Astrocyte of the cerebellum (primary cell): ENCODE results near the gene WNT2.

ENCODE experiments used
- DNase-seq: peaks from one replicate; pipeline ENCODE4 v3.0.0-alpha.2; 2011; ENCODE audit warnings: low read depth
- H3K4me3 ChIP-seq: 2 replicates; pipeline ENCODE4 v1.5.1; 2011; ENCODE audit warnings: mild to moderate bottlenecking, low read depth, low read length, moderate library complexity
- CTCF ChIP-seq: IDR thresholded peaks from 2 replicates; pipeline ENCODE4 v1.5.1; 2012; ENCODE audit warnings: low read length, low read depth, moderate library complexity, mild to moderate bottlenecking; ENCODE audit errors: missing control alignments
- in situ Hi-C: cut with HindIII; loops from 2 replicates; pipeline ENCODE4 v1.10.0; 2017; ENCODE audit warnings: low sequenced_read_pairs

Gene WNT2

GRCh38 chr7:117237646-117238045 lies 85.2 kb downstream of the WNT2 start:
- in situ Hi-C loops = no loop called here
- TF ChIP-seq CTCF = no peak
- no peak for DNase-seq
- H3K4me3 ChIP-seq = no peak overlapping the region

DNA sequence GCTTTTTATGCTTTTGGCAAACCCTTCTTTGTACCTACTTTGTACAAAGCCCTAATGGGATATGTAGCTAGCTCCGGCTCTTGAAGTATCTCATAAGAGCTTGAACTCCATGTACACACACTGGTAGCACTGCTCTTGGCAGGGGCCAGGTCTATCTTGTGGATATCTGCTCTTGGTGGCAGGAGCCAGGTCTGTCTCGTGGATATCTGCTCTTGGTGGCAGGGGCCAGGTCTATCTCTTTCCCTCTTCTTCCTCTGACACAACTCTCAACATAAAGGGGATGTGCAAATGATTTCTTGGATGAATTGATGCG lies 91.9 kb downstream of the WNT2 start:
- H3K4me3 ChIP-seq = no peak overlapping the region
- in situ Hi-C loops = no loop called here
- DNase-seq = no peak
- TF ChIP-seq CTCF = no peak

- DNase-seq = peak; percentile 84
- H3K4me3 ChIP-seq = no peak overlapping the region
- in situ Hi-C loops = no loop called here
- TF ChIP-seq CTCF = no peak
Observed at GRCh38 chr7:117230276-117231046, 92.4 kb downstream of the WNT2 start.

GRCh38 chr7:117229350-117229749 lies 93.5 kb downstream of the WNT2 start:
- in situ Hi-C loops = no loop called here
- no peak for DNase-seq
- TF ChIP-seq CTCF = no peak
- no peak overlapping the region for H3K4me3 ChIP-seq

GRCh38 chr7:117227091-117227490 lies 95.8 kb downstream of the WNT2 start:
- in situ Hi-C loops = no loop called here
- no peak overlapping the region for H3K4me3 ChIP-seq
- DNase-seq = no peak
- no peak for TF ChIP-seq CTCF

DNA sequence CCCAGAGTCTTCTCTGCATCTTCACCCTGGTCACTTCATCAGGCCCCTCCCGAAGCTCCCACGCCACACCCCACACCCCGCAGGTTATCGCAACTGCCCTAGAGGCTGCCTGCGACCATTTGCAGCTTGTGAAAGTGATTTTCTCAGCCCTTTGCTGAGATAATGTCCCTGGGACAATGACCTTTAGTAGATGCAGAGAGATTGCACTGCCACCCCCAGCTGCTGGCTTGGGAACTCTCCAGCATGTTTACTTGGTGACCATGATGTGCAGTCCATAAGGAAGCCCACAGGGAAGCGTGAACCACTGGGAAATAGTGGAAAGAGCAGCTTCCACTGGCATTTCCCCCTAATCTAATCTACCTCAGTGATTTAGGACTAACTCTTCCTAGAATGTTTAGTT lies 97.3 kb downstream of the WNT2 start:
- in situ Hi-C loops = no loop called here
- H3K4me3 ChIP-seq = no peak overlapping the region
- DNase-seq = no peak
- no peak for TF ChIP-seq CTCF
